ENCODE results near the gene METTL6.

GRCh38 chr3:15367059-15367458 lies 60.3 kb downstream of the METTL6 start:
- TF ChIP-seq CTCF (conservative IDR thresholded peaks at IDR 0.05; ENCODE audit: low read depth, low read length) (no peak), POLR2A (IDR thresholded peaks at IDR 0.05; ENCODE audit: low read depth, low read length) (no peak), CEBPB (IDR thresholded peaks at IDR 0.05; ENCODE audit: low read depth, low read length) (no peak), BHLHE40 (IDR thresholded peaks at IDR 0.05; ENCODE audit: low read depth, low read length) (no peak)
